Spleen (tissue), 7 donors: ENCODE measurements around the gene INF2.

Experiments
- CTCF ChIP-seq, 11 experiments: fragments of 200-600 bp in 7 of 11; fragments of 450-650 bp in 4 of 11; sonication (generic) in 4 of 11; IDR thresholded peaks in 8 of 11; conservative IDR thresholded peaks in 3 of 11; 1 replicate in 7 of 11; 2 replicates in 4 of 11; pipeline versions ENCODE4 v1.4.0 to v1.8.0; 2016 to 2021; ENCODE audit warnings: antibody characterized with exemption in 11 of 11, inconsistent platforms in 4 of 11, mild to moderate bottlenecking in 1 of 11
- POLR2A ChIP-seq, 3 donors: fragments of 450-650 bp; IDR thresholded peaks; one replicate each; pipeline ENCODE4 v1.5.1; 2017; ENCODE audit warnings: antibody characterized with exemption in 3 of 3, mild to moderate bottlenecking in 1 of 3
- donor health status: DM: no; HTN: no; CAD: no; lungs with moderate emphysema.
- donor health status: DM: no; HTN: no; CAD: no.
- donor health status: DM: no; HTN: no; CAD: no.

DNA sequence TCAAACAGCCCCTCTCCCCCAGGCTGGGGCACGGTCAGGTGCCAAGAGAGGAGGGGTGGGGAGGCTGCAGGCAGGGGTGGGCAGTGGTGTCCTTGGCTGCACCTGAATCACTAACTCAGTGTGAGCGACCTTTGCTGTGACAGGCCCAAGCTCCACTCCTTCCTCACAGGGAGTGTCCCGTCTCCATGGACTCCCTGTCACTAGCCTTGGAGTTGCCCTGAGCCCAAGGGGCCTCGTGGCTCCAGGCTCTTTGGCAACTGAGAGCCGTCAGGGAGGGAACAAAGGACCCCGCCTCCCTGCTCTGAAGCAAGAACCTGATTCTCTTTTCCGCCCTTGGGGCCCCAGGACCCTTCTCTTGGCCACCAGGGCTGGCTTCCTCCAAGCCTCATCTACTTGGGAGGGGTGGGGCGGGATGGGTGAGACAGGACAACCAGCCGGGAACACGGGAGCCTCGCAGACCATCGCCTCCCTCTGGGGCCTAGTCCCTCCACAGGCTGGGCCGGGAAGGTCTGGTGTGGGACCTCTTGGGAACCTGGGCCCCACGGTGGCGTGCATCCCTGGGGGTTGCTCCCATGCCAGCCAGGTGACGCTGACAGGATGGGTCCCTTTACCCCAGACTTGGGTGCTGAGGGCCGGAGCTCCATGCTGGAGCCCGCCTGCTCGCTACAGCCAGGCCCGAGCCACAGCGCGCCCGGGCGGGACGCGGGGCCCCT lies 33.7 kb downstream of the INF2 start:
- TF ChIP-seq POLR2A (IDR thresholded peaks at IDR 0.05), result no peak
- TF ChIP-seq CTCF (IDR thresholded peaks at IDR 0.05 in 8 of 11, conservative IDR thresholded peaks at IDR 0.05 in 3 of 11), result no peak
